Measurements from ENCODE around the gene GAA.

GRCh38 chr17:80106176-80106575, 4.8 kb downstream of the GAA start:
- no peak for TF ChIP-seq CTCF (IDR thresholded peaks at IDR 0.05; ENCODE audit: low read length)
- TF ChIP-seq EZH2 (IDR thresholded peaks at IDR 0.05; ENCODE audit: borderline replicate concordance, low read length) = no peak

Data from OCI-LY1 (cell line).